ENCODE measurements around the gene DOCK3.
"Not testable (repeated sequence)": the region's sequence is repeated elsewhere in the genome, so short reads cannot be mapped to it uniquely, and the experiment has no call there.

The DOCK3 gene

DNA sequence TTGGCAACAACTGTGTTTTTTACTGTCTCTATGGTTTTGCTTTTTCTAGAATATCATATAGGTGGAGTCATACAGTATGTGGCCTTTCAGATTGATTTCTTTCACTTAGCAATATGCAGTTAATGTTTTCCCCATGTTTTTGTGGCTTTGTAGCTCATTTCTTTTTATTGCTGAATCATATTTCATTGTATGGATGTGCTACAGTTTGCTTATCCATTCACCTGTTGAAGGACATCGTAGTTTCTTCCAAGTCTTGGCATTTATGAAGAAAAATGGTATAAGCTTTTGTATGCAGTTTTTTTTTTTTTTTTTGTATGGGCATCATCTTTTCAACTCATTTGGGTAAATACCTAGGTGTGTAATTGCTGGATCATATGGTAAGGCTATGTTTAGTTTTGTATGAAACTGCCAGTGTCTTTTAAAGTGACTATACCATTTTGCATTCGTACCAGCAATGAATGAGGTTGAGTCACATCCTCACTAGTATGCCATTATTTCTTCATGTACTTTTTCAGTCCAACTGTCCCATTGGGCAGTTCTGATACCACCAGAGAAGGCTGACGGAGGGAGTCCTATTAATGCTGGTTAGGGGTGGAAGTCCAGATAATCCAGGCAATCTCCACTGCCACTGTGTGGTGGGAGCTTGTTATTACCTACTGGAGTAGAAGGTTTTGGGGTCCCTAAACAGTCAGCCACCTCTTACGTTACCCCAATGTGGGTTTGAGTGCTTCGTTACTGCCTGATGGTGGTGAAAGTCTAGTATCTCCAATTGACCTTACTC lies 210.5 kb downstream of the DOCK3 start:
- no peak for DNase-seq (ENCODE audit: low read depth)

DNA sequence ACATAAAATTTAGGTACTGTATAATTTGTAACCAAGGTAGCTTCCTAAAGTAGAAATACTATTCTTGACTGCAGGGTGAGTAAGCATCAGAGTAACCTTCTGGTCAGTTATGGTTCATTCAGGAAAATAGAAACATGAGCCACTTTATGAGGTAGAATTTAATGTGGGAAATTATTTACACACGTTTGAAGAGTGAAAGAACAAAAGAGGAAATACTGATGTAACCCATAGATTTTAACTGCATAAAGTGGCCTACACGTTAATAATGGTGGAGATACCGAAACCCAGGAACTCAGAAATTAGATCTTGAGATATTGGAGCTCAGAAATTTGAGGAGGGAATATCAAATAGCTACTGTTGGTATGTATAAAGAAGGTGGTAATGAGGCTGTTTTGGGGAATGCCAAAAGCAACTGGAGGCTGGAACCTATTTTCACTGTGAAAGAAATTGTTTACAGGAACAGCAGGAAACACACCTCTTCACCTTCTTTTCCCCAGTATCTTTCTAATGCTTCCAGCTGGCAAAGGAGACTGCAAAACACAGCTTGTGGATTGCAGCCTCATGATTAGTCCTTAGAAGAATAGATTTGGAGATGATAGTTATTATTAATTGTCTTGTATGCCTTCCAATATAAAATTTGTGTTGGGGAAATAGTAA lies 216.1 kb downstream of the DOCK3 start:
- no peak for DNase-seq (ENCODE audit: low read depth)

DNA sequence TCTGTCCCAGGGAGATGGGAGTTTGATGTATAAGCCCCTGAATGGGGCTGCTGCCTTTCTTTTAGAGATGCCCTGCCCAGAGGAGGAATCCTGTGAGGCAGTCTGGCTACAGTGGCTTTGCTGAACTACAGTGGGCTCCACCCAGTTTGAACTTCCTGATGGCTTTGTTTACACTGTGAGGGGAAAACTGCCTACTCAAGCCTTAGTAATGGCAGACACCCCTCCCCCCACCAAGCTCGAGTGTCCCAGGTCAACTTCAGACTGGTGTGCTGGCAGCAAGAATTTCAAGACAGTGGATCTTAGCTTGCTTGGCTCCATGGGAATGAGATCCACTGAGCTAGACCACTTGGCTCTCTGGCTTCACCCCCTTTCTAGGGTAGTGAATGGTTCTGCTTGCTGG lies 226.4 kb downstream of the DOCK3 start:
- not testable (repeated sequence) for DNase-seq (ENCODE audit: low read depth)

DNA sequence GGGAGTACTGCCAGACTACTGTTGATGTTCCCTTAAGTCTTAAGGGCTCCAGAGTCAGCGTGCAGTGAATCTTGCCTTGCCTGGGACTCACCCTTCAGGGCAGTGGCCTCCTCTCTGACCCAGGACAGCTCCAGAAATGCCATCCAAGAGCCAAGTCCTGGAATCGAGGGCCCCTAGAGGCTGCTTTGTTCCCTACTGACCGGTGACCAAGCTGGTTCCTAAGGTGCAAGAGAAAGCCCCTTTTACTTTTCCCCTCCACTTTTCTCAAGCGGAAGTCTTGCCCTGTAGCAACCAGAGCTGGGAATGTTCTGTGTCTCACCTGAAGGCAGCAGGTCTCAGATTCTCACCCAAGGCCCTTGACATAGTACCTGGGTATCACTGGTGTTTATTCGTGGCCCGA lies 238.0 kb downstream of the DOCK3 start:
- DNase-seq (ENCODE audit: low read depth), result no peak

DNA sequence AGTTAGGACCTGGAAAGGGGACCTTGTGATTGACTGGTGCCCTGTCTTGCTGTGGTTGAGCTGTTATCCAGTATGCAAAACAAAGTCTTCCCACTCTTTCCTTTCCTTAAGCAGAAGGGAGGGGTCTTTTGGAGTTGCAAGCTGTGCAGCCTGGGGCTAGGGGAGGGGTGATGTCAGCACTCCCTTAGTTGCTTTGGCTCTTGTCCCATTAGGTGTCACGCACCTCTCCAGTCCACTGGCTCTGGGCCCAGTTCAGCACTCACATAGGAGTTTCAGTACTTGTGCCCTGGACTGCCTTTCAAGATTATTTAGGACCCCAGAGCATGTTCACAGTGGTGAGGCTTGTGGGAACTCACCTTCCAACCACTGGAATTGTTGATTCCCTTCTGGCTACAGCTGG lies 238.5 kb downstream of the DOCK3 start:
- DNase-seq (ENCODE audit: low read depth), result no peak

DNA sequence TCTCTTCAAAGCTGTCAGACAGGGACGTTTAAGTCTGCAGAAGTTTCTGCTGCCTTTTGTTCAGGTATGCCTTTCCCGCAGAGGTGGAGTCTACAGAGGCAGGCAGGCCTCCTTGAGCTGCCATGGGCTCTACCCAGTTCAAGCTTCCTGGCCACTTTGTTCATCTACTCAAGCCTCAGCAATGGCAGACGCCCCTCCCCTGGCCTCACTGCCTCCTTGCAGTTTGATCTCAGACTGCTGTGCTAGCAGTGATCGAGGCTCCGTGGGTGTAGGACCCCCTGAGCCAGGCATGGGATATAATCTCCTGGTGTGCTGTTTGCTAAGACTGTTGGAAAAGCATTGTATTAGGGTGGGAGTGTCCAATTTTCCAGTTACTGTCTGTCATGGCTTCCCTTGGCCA lies 247.3 kb downstream of the DOCK3 start:
- DNase-seq (ENCODE audit: low read depth), result not testable (repeated sequence)

DNA sequence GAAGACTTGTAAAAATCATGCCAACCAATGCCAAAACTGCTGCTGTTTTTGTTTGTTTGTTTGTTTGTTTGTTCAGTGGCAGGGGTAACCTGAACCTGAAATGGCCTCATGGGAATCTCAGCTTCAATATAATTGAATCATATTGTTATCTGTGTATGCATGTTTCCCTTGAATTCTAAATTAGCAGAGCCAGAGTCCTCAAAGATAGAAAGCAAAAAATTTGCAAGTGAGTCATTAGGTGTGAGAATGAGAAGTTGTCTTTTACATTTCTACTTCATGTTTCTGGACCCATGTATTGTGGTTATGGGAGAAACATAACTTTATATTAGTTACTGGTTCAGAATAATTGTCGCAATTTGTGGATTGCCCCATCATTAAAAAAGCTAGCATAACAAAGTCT lies 249.2 kb downstream of the DOCK3 start:
- no peak for DNase-seq (ENCODE audit: low read depth)

DNA sequence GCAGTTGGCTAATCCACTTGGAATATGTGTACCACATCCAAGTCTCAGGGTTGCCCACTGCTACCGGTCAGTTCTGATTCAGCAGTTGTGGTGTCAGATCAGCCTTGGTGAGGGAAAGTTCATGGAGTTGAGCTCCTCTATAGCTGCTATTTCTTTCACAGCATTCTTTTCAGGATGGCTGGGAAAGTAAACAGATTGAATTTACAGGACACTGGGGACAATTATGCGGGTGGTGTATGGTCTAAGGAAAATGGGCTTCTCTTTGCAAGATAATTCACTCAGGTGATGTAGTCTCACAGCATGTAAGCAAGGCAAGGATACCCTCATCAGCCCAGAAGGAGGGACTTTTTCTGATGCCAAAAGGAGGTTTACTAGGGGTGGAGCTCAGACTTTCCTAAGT lies 249.9 kb downstream of the DOCK3 start:
- no peak for DNase-seq (ENCODE audit: low read depth)

DNA sequence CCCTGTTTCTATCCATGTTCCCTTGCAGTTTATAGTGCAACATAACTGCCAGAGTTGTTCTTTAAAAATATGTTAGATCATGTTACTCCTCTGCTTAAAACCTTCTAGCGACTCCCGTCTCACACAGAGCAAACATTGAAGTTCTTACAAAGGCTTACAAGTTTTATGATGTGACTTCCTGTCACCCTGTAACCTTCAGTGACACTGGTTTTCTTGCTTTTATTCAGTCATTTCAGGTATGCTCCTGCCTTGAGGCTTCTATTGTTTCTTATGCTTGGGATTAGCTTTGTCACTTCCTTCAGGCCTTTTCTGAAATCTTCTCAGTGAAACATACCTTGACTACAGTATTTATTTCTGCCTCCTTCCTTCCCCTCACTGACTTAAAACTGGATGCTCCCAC lies 252.1 kb downstream of the DOCK3 start:
- no peak for DNase-seq (ENCODE audit: low read depth)

DNA sequence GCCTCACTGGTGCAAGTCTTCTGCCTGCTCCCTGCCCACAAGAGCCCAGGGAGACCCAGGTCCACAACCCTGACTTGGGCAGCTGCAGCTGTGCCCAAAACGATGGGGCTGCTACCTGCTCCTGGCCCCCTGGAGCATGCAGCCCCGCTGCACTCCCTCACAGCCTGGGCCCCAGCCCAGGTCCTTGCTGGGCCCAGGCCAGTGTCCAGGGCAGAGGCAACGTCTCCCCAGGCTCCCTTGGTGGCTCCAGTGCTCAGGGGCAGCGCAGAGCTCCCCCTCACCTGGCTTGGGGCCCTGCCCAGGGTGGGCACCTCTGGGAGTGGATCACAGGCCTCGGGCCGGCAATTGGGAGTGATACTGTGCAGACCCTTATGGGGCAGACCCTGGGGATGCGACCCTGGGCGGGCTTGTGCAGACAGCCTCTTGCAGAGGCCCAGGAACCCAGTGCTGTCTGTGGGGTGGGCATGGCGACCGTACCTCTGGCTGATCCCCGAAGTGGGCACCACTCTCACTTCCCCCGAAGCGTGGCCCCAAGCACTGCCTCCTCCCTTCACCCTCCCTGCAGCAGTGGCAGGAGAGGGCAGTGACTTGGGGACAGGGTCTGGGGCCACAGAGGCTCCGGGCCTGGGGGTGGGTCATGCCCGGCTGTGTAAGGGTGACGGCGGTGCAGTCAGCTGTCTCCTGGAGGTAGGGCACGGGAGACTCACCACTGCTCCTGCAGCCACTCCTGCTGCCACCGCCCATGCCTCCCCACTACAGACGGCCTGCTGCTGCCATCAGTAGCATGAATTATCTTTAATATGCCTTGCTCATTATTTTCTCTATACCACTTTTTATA lies 255.9 kb downstream of the DOCK3 start:
- DNase-seq (ENCODE audit: low read depth), result no peak

DNA sequence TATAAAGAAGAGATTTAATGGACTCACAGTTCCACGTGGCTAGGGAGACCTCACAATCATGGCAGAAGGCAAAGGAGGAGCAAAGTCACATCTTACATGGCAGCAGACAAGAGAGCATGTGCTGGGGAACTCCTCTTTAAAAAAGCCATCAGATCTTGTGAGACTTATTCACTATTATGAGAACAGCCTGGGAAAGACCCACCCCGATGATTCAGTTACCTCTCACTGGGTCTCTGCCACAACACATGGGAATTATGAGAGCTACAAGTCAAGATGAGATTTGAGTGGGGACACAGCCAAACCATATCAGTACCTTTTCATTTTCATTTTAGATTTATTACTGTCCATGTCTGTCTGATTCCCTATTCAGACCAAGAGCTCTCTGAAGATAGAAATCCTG lies 258.2 kb downstream of the DOCK3 start:
- DNase-seq (ENCODE audit: low read depth), result not testable (repeated sequence)

DNA sequence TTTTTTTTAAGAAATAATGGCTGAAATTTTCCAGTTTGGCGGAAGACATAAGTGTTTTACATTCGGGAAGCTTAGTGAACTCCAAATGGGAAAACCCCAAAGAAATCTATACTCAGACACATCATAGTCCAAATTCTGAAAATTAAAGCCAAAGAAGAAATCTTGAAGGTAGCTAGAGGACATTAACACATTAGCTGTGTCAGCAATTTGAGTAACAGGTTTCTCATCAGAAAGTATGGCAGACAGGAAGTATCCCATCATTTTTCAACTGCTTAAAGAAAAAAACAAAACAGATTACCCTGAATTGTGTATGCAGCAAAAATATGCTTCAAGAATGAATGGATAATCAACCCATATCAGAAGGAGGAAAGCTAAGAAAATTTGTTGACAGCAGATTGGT lies 261.7 kb downstream of the DOCK3 start:
- DNase-seq (ENCODE audit: low read depth), result no peak

DNA sequence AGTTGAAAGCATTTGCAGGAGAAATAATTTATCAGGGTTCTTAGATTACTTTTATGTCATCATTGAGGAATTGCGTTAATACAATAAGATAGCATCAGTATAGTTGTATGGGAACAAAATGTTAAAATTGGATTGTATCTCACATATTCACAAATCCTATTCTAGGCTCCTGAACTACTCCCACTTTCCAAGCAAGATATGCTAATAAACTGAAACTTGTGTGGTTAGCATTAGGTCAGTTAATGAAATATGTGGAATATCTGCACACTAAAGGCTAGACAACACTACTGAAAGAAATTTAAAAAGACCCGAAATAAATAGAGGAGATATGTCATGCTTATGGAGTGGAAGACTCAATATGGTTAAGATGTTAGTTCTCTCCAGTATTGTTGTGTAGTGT lies 272.7 kb downstream of the DOCK3 start:
- no peak for DNase-seq (ENCODE audit: low read depth)

DNA sequence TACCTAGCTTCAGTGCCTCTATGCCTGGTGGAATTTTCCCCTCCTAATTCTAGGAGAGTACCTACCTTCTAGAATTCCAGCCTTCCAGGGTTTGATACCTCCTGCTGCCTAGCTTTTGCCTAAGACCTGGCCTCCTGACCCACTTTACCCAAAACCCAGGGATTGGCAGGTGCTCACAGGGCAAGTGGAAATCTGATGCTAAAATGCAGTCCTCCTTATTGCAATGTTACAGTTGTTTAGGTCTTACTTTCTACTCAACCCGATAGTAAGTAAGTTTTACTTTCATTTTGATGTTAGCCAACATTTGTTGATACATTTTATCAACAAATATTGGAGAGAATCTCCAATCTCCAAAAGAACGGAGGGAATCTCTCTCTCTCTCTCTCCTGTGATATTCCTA lies 275.9 kb downstream of the DOCK3 start:
- no peak for DNase-seq (ENCODE audit: low read depth)

DNA sequence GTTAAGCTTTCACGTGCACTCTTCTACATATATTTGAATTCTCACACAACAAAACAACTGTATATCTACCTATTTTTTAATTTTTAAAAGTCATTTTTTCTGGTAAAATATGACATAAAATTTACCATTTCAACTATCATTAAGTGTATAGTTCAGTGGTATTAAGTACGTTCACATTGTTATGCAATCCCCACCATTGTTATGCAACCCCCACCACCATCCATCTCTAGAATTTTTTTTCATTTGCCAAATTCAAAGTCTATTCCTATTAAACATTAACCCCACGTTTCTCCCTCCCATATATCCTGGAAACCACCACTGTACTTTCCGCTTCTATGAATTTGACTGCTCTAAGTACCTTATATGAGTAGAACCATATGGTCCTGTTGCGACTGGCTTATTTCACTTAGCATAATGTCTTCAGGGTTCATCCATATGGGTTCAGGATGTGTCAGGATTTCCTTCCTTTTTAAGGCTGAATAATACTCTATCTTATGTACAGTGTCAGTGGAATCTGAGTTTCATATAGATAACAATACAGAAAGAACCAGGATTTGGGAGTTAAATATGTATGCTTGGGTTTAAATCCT lies 279.2 kb downstream of the DOCK3 start:
- DNase-seq (ENCODE audit: low read depth), result no peak

DNA sequence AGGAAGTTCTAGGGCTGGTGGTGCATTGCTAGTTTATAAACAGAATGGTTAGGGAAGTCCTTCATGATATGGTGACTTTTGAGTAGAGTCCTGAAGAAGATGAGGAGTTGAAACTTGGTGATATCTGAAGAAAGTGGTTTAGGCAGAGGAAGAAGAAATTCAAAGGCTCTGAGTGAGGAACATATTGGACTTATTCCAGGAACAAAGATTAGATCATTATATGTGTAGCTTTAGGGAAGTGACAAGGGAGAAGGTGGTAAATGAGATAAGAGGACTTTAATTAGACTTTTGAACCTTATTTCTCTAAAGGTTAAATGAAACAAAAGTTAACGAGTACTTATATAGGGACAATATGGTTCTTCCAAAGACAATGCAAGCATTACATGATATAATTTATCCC lies 286.7 kb downstream of the DOCK3 start:
- no peak for DNase-seq (ENCODE audit: low read depth)

DNA sequence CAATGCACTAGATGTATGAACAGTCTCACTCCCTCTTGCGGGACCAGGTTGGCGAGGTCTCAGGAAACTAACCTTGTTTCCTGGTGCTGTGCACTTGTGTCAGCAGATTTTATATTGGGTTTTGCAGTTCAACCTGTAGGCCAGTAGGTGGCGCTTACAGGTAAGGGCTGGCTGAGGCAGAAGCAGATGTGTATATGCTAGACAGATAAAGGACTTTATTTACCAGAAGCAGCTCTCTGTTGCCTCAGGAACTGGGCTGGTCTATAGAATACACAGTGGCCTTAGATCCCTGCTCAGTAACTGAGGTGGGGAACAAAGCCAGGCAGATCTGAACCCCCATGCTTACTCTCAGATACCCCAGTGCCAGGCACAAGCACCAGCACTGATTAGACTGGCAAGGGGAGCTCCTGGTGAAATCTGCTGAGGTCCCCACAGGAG lies 296.8 kb downstream of the DOCK3 start:
- peak; percentile 13 for DNase-seq (ENCODE audit: low read depth)

DNA sequence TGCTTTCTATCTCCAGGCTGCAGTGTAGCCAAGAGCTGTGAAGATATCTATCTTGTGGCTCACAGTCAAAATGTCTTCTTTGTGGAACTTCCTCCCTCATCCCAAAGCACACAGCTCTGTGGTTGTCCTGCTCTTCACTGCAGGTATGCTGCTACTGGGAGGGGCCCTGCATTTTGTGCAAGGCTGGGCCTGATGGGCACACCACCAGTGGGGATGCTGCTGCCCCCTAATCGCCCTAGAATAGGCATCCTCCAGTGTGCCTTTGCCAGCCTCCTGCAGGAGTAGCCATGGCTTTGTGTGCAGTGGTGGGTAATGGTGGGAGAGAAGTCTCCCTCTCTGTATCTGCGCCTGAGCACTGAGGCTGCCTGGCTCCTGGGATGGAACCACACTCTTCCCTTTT lies 297.3 kb downstream of the DOCK3 start:
- DNase-seq (ENCODE audit: low read depth), result no peak

DNA sequence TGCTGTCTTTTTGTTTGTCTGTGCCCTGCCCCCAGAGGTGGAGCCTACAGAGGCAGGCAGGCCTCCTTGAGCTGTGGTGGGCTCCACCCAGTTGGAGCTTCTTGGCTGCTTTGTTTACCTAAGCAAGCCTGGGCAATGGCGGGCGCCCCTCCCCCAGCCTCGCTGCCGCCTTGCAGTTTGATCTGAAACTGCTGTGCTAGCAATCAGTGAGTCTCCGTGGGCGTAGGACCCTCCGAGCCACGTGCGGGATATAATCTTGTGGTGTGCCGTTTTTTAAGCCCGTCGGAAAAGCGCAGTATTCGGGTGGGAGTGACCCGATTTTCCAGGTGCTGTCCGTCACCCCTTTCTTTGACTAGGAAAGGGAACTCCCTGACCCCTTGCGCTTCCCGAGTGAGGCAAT lies 303.9 kb downstream of the DOCK3 start:
- DNase-seq (ENCODE audit: low read depth), result not testable (repeated sequence)

DNA sequence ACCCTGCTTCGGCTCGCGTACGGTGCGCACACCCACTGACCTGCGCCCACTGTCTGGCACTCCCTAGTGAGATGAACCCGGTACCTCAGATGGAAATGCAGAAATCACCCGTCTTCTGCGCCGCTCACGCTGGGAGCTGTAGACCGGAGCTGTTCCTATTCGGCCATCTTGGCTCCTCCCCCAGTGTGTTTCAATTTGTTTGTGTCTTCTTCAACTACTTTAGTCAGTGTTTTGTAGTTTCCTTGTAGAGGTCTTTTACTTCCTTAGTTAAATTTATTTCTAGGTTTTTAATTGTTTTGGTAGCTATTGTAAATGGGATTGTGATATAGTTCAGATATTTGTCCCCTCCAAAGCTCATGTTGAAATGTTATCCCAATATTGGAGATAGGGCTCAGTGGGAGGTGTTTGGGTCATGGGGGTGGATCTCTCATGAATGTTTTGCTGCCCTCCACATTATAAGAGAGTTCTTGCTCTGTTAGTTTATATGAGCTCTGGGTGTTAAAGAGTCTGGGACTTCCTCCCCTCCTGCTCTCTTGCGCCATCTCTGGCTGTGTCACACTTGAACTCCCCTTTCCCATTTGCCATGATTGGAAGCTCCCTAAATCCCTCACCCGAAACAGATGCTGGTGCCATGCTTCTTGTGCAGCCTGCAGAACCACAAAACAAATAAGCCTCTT lies 304.4 kb downstream of the DOCK3 start:
- DNase-seq (ENCODE audit: low read depth), result no peak

DNA sequence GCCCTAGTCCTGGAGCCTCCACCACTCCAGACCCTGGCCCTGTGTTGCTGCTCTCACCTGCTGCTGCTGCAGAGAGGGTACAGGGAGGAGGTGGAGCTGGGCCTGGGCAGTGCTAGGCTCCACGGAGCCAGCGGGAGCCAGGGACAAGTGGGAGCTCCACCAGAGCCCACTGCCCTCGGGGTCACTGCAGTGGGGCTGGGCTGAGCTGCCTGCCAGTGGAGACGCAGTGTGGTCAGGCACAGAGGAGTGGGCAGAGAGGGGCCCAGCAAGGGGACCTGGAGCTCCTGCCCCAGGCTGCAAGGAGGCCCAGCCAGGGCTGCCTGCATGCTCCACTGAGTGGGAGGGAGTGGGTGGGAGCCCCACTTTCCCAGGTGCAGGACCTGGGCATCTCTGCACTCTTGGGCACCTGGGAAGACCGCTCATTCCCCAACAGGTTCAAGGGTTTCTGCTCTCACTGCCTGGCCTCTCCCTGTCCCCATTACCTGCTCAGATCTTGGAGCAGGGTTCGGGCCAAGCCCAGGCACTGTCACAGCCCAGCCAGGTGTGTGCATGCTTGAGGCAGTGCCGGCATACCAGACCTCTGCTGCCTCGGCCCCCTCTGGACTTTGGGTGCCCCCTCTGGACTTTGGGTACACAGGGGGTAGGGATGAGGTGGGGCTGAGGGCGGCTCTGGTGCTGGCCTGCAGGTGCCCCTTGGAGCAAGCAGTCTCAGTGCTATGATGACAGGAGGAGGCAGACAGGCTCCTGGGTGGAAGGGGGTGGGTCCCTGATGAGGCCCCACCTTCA lies 308.0 kb downstream of the DOCK3 start:
- DNase-seq (ENCODE audit: low read depth), result no peak

Data from T-helper 22 cell (primary cell).